ENCODE results near the gene BCAS1.

BCAS1 gene

DNA sequence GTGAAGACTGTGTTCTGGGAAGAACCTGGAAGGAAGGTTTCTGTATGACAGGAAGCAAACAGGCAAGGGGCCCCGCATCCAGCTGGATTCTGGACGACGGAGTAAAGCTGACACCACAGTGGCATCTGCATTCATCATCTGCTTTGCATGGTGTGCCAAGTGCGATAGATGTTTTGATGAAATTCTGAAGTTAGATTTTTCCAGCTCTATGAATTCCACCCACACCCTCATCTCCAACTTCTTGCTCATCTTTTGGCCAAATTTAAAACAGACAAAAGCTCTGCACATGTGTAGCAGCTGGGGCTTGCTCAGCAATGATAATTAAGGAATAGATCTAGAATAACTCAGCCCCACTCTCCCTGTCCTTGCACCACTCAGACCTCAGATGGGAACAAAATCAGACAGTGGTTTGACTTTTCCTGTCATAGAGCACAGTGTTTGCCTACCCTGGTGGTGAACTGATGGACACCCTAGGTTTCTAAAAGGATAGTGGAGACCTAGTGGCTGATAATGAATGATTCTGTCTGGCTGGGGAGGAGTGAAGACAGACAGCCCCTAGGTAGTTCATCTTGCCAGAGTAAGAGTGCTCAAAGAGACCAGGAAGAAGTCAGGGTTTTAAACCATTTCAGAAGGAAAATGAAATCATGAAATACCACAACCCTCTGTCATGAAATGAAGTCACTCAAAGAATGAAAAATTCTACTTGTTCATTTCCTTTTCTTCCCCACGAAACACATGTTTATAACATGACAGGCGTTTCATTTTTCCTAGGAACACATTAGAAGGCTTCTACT, 85.8 kb downstream of the BCAS1 start:
- no peak for ATAC-seq
- TF ChIP-seq CSDC2 (CRISPR knock-in tag; IDR thresholded peaks at IDR 0.05), result no peak
- no peak for TF ChIP-seq ZFP30 (CRISPR knock-in tag; IDR thresholded peaks at IDR 0.05)
- TF ChIP-seq ZNF565 (CRISPR knock-in tag; conservative IDR thresholded peaks at IDR 0.05; ENCODE audit: low read depth), result no peak

DNA sequence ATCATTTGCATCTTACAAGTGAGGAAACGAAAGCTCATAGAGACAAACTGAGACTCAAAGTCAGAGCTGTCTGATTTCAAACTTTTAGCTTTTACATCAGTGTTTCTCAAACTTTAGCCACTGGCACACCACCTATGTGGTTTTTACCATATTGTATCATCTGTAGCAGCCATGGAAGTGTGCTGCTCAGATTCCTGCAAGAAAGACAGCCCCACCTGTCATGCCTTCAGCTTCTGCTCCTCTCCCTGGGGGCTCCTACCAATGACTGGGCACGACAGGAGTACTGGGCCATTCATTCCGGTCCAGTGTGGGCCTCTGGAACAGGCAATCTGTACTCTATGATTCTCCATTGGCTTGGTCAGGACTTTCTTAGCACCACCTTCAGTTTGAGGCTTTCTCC, 87.0 kb downstream of the BCAS1 start:
- ATAC-seq, result no peak
- TF ChIP-seq ISL1 (CRISPR knock-in tag; IDR thresholded peaks at IDR 0.05), result no peak
- TF ChIP-seq ZFP3 (CRISPR knock-in tag; IDR thresholded peaks at IDR 0.05), result no peak
- no peak for TF ChIP-seq GLIS3 (CRISPR knock-in tag; IDR thresholded peaks at IDR 0.05)
- TF ChIP-seq, protein P1, sequence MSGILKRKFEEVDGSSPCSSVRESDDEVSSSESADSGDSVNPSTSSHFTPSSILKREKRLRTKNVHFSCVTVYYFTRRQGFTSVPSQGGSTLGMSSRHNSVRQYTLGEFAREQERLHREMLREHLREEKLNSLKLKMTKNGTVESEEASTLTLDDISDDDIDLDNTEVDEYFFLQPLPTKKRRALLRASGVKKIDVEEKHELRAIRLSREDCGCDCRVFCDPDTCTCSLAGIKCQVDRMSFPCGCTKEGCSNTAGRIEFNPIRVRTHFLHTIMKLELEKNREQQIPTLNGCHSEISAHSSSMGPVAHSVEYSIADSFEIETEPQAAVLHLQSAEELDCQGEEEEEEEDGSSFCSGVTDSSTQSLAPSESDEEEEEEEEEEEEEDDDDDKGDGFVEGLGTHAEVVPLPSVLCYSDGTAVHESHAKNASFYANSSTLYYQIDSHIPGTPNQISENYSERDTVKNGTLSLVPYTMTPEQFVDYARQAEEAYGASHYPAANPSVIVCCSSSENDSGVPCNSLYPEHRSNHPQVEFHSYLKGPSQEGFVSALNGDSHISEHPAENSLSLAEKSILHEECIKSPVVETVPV (CRISPR knock-in tag; IDR thresholded peaks at IDR 0.05), result no peak
- TF ChIP-seq ARNTL (CRISPR knock-in tag; IDR thresholded peaks at IDR 0.05; ENCODE audit: borderline replicate concordance, low read depth), result no peak
- TF ChIP-seq, protein P2, sequence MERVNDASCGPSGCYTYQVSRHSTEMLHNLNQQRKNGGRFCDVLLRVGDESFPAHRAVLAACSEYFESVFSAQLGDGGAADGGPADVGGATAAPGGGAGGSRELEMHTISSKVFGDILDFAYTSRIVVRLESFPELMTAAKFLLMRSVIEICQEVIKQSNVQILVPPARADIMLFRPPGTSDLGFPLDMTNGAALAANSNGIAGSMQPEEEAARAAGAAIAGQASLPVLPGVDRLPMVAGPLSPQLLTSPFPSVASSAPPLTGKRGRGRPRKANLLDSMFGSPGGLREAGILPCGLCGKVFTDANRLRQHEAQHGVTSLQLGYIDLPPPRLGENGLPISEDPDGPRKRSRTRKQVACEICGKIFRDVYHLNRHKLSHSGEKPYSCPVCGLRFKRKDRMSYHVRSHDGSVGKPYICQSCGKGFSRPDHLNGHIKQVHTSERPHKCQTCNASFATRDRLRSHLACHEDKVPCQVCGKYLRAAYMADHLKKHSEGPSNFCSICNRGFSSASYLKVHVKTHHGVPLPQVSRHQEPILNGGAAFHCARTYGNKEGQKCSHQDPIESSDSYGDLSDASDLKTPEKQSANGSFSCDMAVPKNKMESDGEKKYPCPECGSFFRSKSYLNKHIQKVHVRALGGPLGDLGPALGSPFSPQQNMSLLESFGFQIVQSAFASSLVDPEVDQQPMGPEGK (CRISPR knock-in tag; IDR thresholded peaks at IDR 0.05; ENCODE audit: borderline replicate concordance), result no peak
- TF ChIP-seq TOX (CRISPR knock-in tag; IDR thresholded peaks at IDR 0.05; ENCODE audit: borderline replicate concordance), result no peak
- TF ChIP-seq ZNF8 (CRISPR knock-in tag; IDR thresholded peaks at IDR 0.05), result no peak
- TF ChIP-seq ZFP30 (CRISPR knock-in tag; IDR thresholded peaks at IDR 0.05), result no peak
- TF ChIP-seq ZNF70 (CRISPR knock-in tag; IDR thresholded peaks at IDR 0.05), result no peak
- TF ChIP-seq RARB (CRISPR knock-in tag; IDR thresholded peaks at IDR 0.05), result no peak
- no peak for TF ChIP-seq OSR1 (CRISPR knock-in tag; IDR thresholded peaks at IDR 0.05)
- no peak for TF ChIP-seq ESRRG (CRISPR knock-in tag; IDR thresholded peaks at IDR 0.05)
- no peak for TF ChIP-seq SNAI2 (CRISPR knock-in tag; IDR thresholded peaks at IDR 0.05)
- TF ChIP-seq PPARA (CRISPR knock-in tag; IDR thresholded peaks at IDR 0.05; ENCODE audit: borderline replicate concordance), result no peak
- TF ChIP-seq ZNF565 (CRISPR knock-in tag; conservative IDR thresholded peaks at IDR 0.05; ENCODE audit: low read depth), result no peak

DNA sequence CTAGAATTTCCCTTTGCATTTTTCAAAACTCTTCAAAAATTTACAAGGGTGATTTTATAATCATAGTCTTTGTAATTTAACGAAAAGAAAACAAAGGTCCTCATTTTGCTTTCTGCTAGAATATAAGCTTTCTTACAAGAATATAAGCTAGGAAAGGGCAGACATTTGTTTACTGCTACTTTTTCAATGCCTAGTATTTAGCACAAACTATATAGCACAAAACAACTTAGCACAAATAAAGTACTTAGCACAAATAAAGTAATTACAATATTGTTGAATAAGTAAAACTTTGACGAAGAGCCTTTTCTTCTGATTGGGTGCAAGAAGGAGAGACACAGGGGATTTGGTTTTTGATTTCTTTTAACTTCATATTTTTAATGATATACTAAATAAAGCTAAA, 87.8 kb downstream of the BCAS1 start:
- ATAC-seq, result no peak
- no peak for TF ChIP-seq OSR1 (CRISPR knock-in tag; IDR thresholded peaks at IDR 0.05)
- no peak for TF ChIP-seq RARB (CRISPR knock-in tag; IDR thresholded peaks at IDR 0.05)
- no peak for TF ChIP-seq ESRRG (CRISPR knock-in tag; IDR thresholded peaks at IDR 0.05)
- TF ChIP-seq, protein P2 (CRISPR knock-in tag; IDR thresholded peaks at IDR 0.05; ENCODE audit: borderline replicate concordance), result no peak
- TF ChIP-seq ZFP3 (CRISPR knock-in tag; IDR thresholded peaks at IDR 0.05), result no peak
- TF ChIP-seq, protein P3, sequence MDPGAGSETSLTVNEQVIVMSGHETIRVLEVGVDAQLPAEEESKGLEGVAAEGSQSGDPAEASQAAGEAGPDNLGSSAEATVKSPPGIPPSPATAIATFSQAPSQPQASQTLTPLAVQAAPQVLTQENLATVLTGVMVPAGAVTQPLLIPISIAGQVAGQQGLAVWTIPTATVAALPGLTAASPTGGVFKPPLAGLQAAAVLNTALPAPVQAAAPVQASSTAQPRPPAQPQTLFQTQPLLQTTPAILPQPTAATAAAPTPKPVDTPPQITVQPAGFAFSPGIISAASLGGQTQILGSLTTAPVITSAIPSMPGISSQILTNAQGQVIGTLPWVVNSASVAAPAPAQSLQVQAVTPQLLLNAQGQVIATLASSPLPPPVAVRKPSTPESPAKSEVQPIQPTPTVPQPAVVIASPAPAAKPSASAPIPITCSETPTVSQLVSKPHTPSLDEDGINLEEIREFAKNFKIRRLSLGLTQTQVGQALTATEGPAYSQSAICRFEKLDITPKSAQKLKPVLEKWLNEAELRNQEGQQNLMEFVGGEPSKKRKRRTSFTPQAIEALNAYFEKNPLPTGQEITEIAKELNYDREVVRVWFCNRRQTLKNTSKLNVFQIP (CRISPR knock-in tag; IDR thresholded peaks at IDR 0.05; ENCODE audit: borderline replicate concordance, low read depth), result no peak
- no peak for TF ChIP-seq SNAI2 (CRISPR knock-in tag; IDR thresholded peaks at IDR 0.05)
- no peak for TF ChIP-seq ZNF565 (CRISPR knock-in tag; conservative IDR thresholded peaks at IDR 0.05; ENCODE audit: low read depth)
- no peak for TF ChIP-seq ZNF70 (CRISPR knock-in tag; IDR thresholded peaks at IDR 0.05)
- no peak for TF ChIP-seq ZNF8 (CRISPR knock-in tag; IDR thresholded peaks at IDR 0.05)
- TF ChIP-seq, protein P4, sequence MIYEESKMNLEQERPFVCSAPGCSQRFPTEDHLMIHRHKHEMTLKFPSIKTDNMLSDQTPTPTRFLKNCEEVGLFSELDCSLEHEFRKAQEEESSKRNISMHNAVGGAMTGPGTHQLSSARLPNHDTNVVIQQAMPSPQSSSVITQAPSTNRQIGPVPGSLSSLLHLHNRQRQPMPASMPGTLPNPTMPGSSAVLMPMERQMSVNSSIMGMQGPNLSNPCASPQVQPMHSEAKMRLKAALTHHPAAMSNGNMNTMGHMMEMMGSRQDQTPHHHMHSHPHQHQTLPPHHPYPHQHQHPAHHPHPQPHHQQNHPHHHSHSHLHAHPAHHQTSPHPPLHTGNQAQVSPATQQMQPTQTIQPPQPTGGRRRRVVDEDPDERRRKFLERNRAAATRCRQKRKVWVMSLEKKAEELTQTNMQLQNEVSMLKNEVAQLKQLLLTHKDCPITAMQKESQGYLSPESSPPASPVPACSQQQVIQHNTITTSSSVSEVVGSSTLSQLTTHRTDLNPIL (CRISPR knock-in tag; IDR thresholded peaks at IDR 0.05; ENCODE audit: low read depth), result no peak
- TF ChIP-seq CSDC2 (CRISPR knock-in tag; IDR thresholded peaks at IDR 0.05), result no peak
- no peak for TF ChIP-seq ZC3H10 (CRISPR knock-in tag; IDR thresholded peaks at IDR 0.05)
- TF ChIP-seq, protein P1 (CRISPR knock-in tag; IDR thresholded peaks at IDR 0.05), result no peak
- TF ChIP-seq TOX (CRISPR knock-in tag; IDR thresholded peaks at IDR 0.05; ENCODE audit: borderline replicate concordance), result no peak
- TF ChIP-seq, protein P5, sequence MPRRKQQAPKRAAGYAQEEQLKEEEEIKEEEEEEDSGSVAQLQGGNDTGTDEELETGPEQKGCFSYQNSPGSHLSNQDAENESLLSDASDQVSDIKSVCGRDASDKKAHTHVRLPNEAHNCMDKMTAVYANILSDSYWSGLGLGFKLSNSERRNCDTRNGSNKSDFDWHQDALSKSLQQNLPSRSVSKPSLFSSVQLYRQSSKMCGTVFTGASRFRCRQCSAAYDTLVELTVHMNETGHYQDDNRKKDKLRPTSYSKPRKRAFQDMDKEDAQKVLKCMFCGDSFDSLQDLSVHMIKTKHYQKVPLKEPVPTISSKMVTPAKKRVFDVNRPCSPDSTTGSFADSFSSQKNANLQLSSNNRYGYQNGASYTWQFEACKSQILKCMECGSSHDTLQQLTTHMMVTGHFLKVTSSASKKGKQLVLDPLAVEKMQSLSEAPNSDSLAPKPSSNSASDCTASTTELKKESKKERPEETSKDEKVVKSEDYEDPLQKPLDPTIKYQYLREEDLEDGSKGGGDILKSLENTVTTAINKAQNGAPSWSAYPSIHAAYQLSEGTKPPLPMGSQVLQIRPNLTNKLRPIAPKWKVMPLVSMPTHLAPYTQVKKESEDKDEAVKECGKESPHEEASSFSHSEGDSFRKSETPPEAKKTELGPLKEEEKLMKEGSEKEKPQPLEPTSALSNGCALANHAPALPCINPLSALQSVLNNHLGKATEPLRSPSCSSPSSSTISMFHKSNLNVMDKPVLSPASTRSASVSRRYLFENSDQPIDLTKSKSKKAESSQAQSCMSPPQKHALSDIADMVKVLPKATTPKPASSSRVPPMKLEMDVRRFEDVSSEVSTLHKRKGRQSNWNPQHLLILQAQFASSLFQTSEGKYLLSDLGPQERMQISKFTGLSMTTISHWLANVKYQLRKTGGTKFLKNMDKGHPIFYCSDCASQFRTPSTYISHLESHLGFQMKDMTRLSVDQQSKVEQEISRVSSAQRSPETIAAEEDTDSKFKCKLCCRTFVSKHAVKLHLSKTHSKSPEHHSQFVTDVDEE (CRISPR knock-in tag; IDR thresholded peaks at IDR 0.05), result no peak
- no peak for TF ChIP-seq PPARA (CRISPR knock-in tag; IDR thresholded peaks at IDR 0.05; ENCODE audit: borderline replicate concordance)
